HG02870 (cell line): ENCODE data around the gene UBE2E1.
"Not testable (repeated sequence)": the region's sequence is repeated elsewhere in the genome, so short reads cannot be mapped to it uniquely, and the experiment has no call there.

Source experiments
- ATAC-seq: cut with Tn5 transposase; IDR thresholded peaks from one replicate; pipeline ENCODE4 v1.9.1; 2021; ENCODE audit warnings: mild to moderate bottlenecking, moderate library complexity; ENCODE audit not compliant: unreplicated experiment

UBE2E1 gene

DNA sequence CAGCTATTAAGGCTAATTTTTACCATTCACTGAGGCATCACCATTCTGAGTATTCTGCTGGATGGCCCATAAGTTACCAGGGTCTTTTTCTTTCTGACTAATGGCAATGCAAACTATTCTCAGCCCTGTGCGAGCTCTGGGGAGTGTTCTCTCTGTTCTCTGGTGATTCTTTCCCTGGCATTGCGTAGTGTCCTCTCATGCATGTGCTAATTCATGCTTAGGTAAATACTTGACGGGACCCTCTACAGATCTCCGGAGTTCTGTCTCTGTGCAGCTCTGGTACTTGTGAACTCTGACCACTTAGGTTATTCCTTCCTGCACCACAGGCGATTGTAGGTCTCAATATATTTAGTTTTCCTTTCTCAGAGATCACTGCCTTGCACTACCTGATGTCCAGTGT, 34.8 kb downstream of the UBE2E1 start:
- ATAC-seq = no peak

DNA sequence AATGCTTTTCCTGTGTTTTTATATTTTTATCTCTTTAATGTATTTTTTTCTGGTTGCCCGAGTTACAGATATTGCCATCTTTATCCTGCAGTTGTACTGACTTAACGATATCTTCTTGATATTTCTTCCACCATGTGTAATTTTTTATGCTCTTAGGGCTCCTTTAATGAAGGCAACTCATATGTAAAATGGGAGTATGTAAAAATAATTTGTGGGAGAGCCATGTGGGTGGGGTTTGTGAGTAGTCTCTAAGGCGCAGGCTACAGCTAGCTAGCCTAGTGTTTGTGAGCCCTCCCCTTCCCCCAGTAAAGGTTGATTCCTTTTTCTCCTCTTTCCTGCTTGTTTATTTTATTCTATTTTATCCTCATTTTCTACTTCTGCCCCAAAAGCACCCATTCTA, 38.1 kb downstream of the UBE2E1 start:
- ATAC-seq = no peak

- no peak for ATAC-seq
Observed at GRCh38 chr3:23845326-23846216, 39.8 kb downstream of the UBE2E1 start.

DNA sequence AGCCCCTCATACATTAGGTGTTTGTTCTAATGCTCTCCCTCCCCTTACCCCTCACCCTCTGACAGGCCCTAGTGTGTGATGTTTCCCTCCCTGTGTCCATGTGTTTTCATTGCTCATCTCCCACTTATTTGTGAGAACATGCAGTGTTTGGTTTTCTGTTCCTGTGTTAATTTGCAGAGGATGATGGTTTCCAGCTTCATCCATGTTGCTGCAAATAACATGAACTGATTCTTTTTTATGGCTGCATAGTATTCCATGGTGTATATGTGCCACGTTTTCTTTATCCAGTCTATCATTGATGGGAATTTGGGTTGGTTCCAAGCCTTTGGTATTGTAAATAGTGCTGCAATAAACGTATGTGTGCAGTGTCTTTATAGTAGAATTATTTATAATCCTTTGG, 43.7 kb downstream of the UBE2E1 start:
- not testable (repeated sequence) for ATAC-seq

DNA sequence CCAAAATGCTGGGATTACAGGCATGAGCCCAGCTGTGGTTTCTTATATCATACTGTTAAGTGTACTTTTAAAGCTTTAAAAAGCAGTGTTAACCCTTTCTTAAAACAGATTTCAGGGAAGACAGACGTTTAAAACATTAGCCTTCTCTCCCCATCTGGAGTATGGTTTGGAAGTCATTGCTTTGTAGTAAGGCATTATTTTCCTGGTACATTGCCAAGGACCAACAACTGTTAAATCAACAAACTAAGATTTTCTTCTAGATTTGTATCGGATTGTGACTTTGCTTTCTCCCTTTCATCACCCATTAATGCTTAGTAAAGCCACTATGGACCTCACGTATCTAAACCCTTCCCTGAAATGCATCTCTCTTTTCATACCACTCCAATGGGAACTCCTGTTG, 50.5 kb downstream of the UBE2E1 start:
- no peak for ATAC-seq

DNA sequence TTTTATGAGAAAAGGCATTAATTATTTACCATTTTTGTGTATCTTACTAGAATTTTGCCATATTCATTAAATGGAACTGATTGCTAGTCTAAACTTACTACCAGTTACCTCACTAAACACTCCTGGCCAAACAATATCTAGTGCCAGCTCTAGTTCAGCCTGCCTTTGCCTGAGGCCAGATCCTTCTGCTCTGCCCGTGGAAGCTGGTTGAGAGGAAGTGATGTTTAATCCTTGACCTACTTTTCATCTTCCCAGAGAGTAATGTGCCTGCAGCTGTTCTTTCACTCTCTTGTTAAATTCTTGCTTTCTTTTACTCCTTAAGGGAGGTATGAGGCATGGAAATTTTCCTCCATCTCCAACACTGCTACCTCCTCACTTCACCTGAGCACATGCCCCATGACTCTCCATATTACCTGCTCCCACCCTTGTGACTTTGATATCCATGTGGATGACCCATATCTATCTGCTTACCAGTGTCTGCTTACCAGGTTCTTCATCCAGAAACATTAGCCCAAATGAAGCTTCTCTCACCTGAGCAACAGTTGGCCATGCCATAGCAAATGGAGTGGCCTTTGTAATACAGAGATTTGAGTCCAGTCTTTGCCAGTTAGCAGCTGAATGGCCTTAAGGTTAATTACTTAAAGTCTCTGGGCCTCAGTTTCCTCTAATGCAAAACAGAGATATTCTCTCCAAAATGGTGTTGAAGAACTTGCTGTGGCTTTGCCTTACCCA, 53.4 kb downstream of the UBE2E1 start:
- no peak for ATAC-seq

DNA sequence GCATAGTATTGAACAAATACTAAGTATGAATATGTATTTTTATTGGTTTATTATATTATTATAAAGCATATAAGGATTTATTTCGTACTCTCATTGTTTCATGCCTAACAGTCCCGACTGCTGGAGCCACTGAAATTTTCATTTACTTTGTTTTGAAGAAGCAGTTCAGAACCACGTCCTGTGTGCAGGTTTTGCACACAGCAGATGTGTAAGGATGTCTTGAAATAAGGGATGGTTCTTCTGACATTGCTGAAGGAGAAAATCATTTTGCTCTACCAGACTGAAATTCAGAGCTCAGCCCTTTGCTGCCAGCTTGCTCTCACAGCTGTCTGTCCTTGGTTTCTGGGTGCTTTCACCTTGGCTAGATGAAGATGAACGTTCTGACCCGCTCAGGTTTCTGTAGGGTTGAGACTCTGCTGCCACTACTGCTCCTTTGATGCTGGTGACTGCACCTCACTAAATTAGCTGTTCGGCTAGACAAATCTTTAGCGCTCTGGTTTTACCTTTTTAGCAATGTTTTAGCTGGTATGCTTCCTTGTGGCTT, 54.2 kb downstream of the UBE2E1 start:
- no peak for ATAC-seq

DNA sequence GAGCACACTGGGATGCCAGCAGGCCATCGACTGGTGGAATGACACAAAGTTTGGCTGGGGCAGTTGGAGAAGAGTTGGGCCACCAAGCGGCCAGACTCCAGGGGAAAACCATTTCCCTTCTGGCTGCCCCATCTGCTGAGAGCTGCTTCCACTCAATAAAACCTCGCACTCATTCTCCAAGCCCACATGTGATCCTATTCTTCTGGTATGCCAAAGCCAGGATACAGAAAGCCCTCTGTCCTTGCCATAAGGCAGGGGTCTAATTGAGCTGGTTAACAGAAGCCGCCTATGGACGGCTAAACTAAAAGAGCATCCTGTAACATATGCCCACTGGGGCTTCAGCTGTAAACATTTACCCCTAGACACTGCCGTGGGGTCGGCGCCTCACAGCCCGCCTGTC, 55.9 kb downstream of the UBE2E1 start:
- no peak for ATAC-seq

GRCh38 chr3:23863060-23863459, 57.3 kb downstream of the UBE2E1 start:
- no peak for ATAC-seq

GRCh38 chr3:23864931-23865330, 59.2 kb downstream of the UBE2E1 start:
- no peak for ATAC-seq

DNA sequence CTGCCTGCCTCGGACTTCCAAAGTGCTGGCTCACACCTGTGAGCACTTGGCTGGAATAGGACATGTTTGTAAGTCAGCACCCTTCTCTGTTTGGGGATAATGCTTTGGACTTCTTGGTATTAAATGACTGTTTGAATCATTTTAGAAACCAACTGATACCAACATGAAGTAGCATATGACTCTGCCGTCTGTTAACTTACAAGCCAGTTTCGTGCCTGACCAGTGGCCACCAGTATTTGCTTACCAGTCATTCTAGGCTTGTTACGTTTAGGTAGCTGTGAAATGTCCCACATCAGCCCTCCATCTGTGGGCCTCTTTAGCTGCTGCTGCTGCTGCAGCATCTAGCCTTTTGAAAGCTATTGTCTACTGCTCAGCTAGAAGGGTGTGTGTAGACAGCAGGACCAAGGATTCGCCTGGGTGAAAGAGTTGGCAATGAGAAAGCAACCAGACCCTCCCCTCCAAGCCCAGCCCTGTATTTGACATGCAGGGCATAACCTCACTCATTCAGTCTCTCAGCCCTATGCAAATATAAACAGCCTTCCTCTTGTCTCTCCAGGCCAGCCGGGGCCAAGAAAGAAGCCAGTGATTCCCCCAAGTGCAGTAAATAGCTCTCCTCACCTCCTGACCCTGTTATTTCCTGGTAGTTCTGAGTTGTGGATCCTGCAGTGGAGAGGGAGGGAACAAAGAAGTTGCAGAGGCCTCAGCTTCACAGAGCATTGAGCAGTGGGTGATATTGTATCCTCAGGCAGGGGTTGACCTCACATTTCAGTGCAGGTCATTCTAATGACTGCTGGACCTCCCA, 60.0 kb downstream of the UBE2E1 start:
- ATAC-seq = peak; percentile 95

- no peak for ATAC-seq
Observed at GRCh38 chr3:23867400-23867799, 61.6 kb downstream of the UBE2E1 start.

- no peak for ATAC-seq
Observed at GRCh38 chr3:23867838-23868237, 62.1 kb downstream of the UBE2E1 start.

GRCh38 chr3:23869977-23870662, 64.4 kb downstream of the UBE2E1 start:
- no peak for ATAC-seq

GRCh38 chr3:23870663-23871043, 64.9 kb downstream of the UBE2E1 start:
- not testable (repeated sequence) for ATAC-seq

DNA sequence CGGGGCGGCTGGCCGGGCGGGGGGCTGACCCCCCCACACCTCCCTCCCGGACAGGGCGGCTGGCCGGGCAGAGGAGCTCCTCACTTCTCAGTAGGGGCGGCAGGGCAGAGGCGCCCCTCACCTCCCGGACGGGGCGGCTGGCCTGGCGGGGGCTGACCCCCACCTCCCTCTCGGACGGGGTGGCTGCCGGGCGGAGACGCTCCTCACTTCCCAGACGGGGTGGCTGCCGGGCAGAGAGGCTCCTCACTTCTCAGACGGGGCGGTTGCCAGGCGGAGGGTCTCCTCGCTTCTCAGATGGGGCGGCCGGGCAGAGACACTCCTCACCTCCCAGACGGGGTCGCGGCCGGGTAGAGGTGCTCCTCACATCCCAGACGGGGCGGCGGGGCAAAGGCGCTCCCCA, 65.6 kb downstream of the UBE2E1 start:
- ATAC-seq = not testable (repeated sequence)

- ATAC-seq = no peak
Observed at GRCh38 chr3:23872330-23872729, 66.6 kb downstream of the UBE2E1 start.

DNA sequence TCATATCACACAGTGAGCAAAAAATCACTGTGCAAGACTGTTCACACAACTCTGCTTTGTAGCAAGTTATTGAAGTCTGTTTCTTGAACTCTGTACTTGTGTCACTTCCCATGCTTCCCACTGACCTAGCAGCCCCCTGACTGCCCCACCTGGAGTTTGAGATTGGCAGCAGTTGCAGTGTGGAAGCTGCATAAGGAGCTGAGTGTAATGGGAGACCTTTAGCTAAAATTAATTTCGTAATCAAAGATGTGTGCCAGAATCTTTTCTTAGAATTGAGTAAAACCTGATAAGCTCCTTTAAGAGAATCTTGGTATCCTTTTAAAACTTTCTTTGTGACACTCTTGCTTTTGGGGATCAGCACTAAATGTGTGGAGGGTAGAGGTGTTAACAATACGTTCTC, 68.2 kb downstream of the UBE2E1 start:
- ATAC-seq = no peak

DNA sequence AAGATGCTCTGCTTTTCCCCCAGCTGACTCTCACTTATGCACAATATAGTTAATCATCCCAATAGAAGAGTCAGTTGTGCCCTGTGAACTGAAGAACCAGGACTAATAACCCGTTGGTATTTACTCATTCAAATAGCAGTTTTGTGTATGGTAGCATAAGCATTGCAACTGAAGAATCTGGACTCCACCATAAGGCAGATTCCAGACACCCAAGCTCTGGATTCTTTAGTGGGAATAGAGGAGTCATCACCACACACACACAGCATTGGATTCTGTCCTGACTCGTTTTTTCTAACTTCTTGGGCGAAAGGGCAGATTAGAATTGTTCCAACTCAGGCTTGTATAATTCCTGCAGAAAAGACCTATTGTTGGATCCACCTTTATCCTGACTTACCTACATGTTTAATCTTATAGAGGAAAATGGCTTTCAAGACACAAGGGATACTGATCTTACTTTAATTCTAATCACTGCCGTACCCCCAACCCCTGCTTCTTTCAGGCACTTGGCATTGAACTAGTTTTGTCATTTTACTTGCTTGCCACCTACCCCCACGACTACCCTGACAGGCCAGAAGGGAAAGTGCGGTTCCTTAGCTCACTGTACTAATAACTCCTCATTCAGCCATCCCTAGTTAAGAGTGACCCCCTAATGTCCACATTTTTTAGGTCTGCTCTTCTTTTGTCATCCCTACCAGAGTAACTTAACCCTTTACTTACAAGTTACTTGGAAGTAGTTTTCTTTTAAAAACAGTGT, 68.8 kb downstream of the UBE2E1 start:
- no peak for ATAC-seq
